Karpas-422 (cell line): ENCODE measurements around the gene WWOX. TPM values are rescaled to one million over a fixed set of nuclear protein-coding genes. Genes with fewer than 3 reads are reported as not detected.
A peak's percentile ranks its signal among the peaks of the same experiment; 100 is the strongest.

Experiments used
- DNase-seq: peaks from one replicate; pipeline ENCODE4 v3.0.0-alpha.2; 2015
- H2AFZ ChIP-seq: fragments of 200-600 bp; sonication (generic); 2 replicates; pipeline ENCODE4 v1.6.1; 2014; ENCODE audit warnings: antibody characterized with exemption, low read length, mixed read lengths
- H3K27ac ChIP-seq: fragments of 200-600 bp; sonication (generic); 2 replicates; pipeline ENCODE4 v1.5.1; 2014; ENCODE audit warnings: mild to moderate bottlenecking, low read length, moderate library complexity
- H3K27me3 ChIP-seq: fragments of 200-600 bp; sonication (generic); 2 replicates; pipeline ENCODE4 v1.6.1; 2014; ENCODE audit warnings: low read length, mixed read lengths
- H3K36me3 ChIP-seq: fragments of 200-600 bp; sonication (generic); 2 replicates; pipeline ENCODE4 v1.6.1; 2014; ENCODE audit warnings: low read length, mixed read lengths; ENCODE audit not compliant: insufficient read depth
- H3K4me1 ChIP-seq: fragments of 200-600 bp; sonication (generic); 2 replicates; pipeline ENCODE4 v1.6.1; 2014; ENCODE audit warnings: mild to moderate bottlenecking, low read length, mixed read lengths
- H3K4me2 ChIP-seq: fragments of 200-600 bp; sonication (generic); 2 replicates; pipeline ENCODE4 v1.6.1; 2014; ENCODE audit warnings: low read length, low read depth, mild to moderate bottlenecking; ENCODE audit not compliant: poor library complexity, severe bottlenecking
- H3K4me3 ChIP-seq: fragments of 200-600 bp; sonication (generic); 2 replicates; pipeline ENCODE4 v1.5.1; 2014; ENCODE audit warnings: mild to moderate bottlenecking, antibody characterized with exemption, low read length, mixed read lengths
- H3K79me2 ChIP-seq: fragments of 200-600 bp; sonication (generic); 2 replicates; pipeline ENCODE4 v1.6.1; 2014; ENCODE audit warnings: mild to moderate bottlenecking, low read length, mixed read lengths
- H3K9ac ChIP-seq: fragments of 200-600 bp; sonication (generic); 2 replicates; pipeline ENCODE4 v1.6.0; 2014; ENCODE audit warnings: low read length
- H3K9me2 ChIP-seq: fragments of 200-600 bp; sonication (generic), shearing (Covaris generic); replicated peaks from 2 replicates; pipeline ENCODE4 v1.6.0; 2014; ENCODE audit warnings: mild to moderate bottlenecking, low read length, moderate library complexity; ENCODE audit not compliant: insufficient read depth
- H3K9me3 ChIP-seq: fragments of 300-700, 200-600 bp; sonication (generic); 2 replicates; pipeline ENCODE4 v1.6.1; 2014; ENCODE audit warnings: low read length, mixed read lengths
- H4K20me1 ChIP-seq: fragments of 200-600 bp; sonication (generic); 2 replicates; pipeline ENCODE4 v1.6.1; 2014; ENCODE audit warnings: mild to moderate bottlenecking, antibody characterized with exemption, low read length, low read depth; ENCODE audit not compliant: insufficient read depth
- total RNA-seq: library from RNA; depleted of rRNA; stranded (reverse); fragments of >200 nt; shearing (Covaris generic); gene quantifications from 2 replicates; pipeline ENCODE4 v1.2.3, GENCODE V29; 2014; ENCODE audit warnings: low replicate concordance

The WWOX gene
- total RNA-seq, 1 experiment from 2014 or later, result 66.2 TPM

GRCh38 chr16:78659668-78660217 is 560.3 kb downstream of the WWOX start:
- H3K4me2 ChIP-seq, result no peak overlapping the region
- no peaks in the 10 kb centered on the region for H3K4me1 ChIP-seq

GRCh38 chr16:78660795-78661194 is 561.3 kb downstream of the WWOX start:
- peaks cover 29% of the 10 kb centered on the region for H3K9me3 ChIP-seq
- no peak overlapping the region for H3K27ac ChIP-seq
- no peaks in the 10 kb centered on the region for H4K20me1 ChIP-seq
- H2AFZ ChIP-seq, result no peak overlapping the region
- no peak overlapping the region for H3K4me2 ChIP-seq
- no peaks in the 10 kb centered on the region for H3K4me1 ChIP-seq
- no peak overlapping the region for H3K9ac ChIP-seq
- no peaks in the 10 kb centered on the region for H3K9me2 ChIP-seq
- DNase-seq, result no peak
- H3K4me3 ChIP-seq, result no peak overlapping the region
- H3K79me2 ChIP-seq, result no peaks in the 10 kb centered on the region
- H3K27me3 ChIP-seq, result no peaks in the 10 kb centered on the region
- H3K36me3 ChIP-seq, result no peaks in the 10 kb centered on the region

More at GRCh38 chr16:78659668-78660217, 560.3 kb downstream of the WWOX start:
- no peaks in the 10 kb centered on the region for H3K27me3 ChIP-seq
- H4K20me1 ChIP-seq, result no peaks in the 10 kb centered on the region
- H3K9me3 ChIP-seq, result peaks cover 29% of the 10 kb centered on the region
- H3K9me2 ChIP-seq, result no peaks in the 10 kb centered on the region
- H3K27ac ChIP-seq, result no peak overlapping the region
- no peak for DNase-seq
- H2AFZ ChIP-seq, result no peak overlapping the region
- H3K36me3 ChIP-seq, result no peaks in the 10 kb centered on the region
- no peak overlapping the region for H3K9ac ChIP-seq
- H3K4me3 ChIP-seq, result no peak overlapping the region
- H3K79me2 ChIP-seq, result no peaks in the 10 kb centered on the region

- H3K4me2 ChIP-seq, result no peak overlapping the region
- H2AFZ ChIP-seq, result no peak overlapping the region
- H3K36me3 ChIP-seq, result no peaks in the 10 kb centered on the region
- H3K9me3 ChIP-seq, result peaks cover 22% of the 10 kb centered on the region
- no peak overlapping the region for H3K27ac ChIP-seq
- H3K4me3 ChIP-seq, result no peak overlapping the region
- no peaks in the 10 kb centered on the region for H3K4me1 ChIP-seq
- no peak overlapping the region for H3K9ac ChIP-seq
- DNase-seq, result peak; percentile 24
- H3K79me2 ChIP-seq, result no peaks in the 10 kb centered on the region
- H4K20me1 ChIP-seq, result no peaks in the 10 kb centered on the region
- H3K27me3 ChIP-seq, result no peaks in the 10 kb centered on the region
- no peaks in the 10 kb centered on the region for H3K9me2 ChIP-seq
These were observed 564.2 kb downstream of the WWOX start for GRCh38 chr16:78663690-78664089.

- H3K4me3 ChIP-seq, result no peak overlapping the region
- peaks cover 18% of the 10 kb centered on the region for H3K9me3 ChIP-seq
- H3K9ac ChIP-seq, result no peak overlapping the region
- no peak overlapping the region for H3K27ac ChIP-seq
- no peak for DNase-seq
- H2AFZ ChIP-seq, result no peak overlapping the region
- H3K4me1 ChIP-seq, result no peaks in the 10 kb centered on the region
- no peak overlapping the region for H3K4me2 ChIP-seq
- H3K9me2 ChIP-seq, result no peaks in the 10 kb centered on the region
- H3K36me3 ChIP-seq, result no peaks in the 10 kb centered on the region
- H4K20me1 ChIP-seq, result no peaks in the 10 kb centered on the region
- no peaks in the 10 kb centered on the region for H3K27me3 ChIP-seq
- H3K79me2 ChIP-seq, result no peaks in the 10 kb centered on the region
These were observed 565.6 kb downstream of the WWOX start for GRCh38 chr16:78664811-78665772.

- no peak for DNase-seq
- no peaks in the 10 kb centered on the region for H3K79me2 ChIP-seq
- no peaks in the 10 kb centered on the region for H4K20me1 ChIP-seq
- no peak overlapping the region for H3K9ac ChIP-seq
- no peak overlapping the region for H2AFZ ChIP-seq
- no peak overlapping the region for H3K4me2 ChIP-seq
- H3K27me3 ChIP-seq, result no peaks in the 10 kb centered on the region
- no peaks in the 10 kb centered on the region for H3K9me2 ChIP-seq
- no peak overlapping the region for H3K27ac ChIP-seq
- H3K4me1 ChIP-seq, result no peaks in the 10 kb centered on the region
- peaks cover 18% of the 10 kb centered on the region for H3K9me3 ChIP-seq
- no peaks in the 10 kb centered on the region for H3K36me3 ChIP-seq
- H3K4me3 ChIP-seq, result no peak overlapping the region
These were observed 566.9 kb downstream of the WWOX start for GRCh38 chr16:78666318-78666717.

- H3K9ac ChIP-seq, result no peak overlapping the region
- H3K4me2 ChIP-seq, result no peak overlapping the region
- no peaks in the 10 kb centered on the region for H4K20me1 ChIP-seq
- H3K27me3 ChIP-seq, result no peaks in the 10 kb centered on the region
- H3K79me2 ChIP-seq, result no peaks in the 10 kb centered on the region
- H3K9me3 ChIP-seq, result peaks cover 22% of the 10 kb centered on the region
- no peak overlapping the region for H3K4me3 ChIP-seq
- no peak overlapping the region for H2AFZ ChIP-seq
- H3K9me2 ChIP-seq, result no peaks in the 10 kb centered on the region
- H3K36me3 ChIP-seq, result no peaks in the 10 kb centered on the region
- no peak for DNase-seq
- H3K27ac ChIP-seq, result no peak overlapping the region
- no peaks in the 10 kb centered on the region for H3K4me1 ChIP-seq
These were observed 568.2 kb downstream of the WWOX start for GRCh38 chr16:78667675-78668074.

- Histone ChIP-seq H4K20me1 (no peaks in the 10 kb centered on the region), H3K27me3 (no peaks in the 10 kb centered on the region), H3K4me1 (no peaks in the 10 kb centered on the region), H3K9ac (no peak overlapping the region), H3K36me3 (no peaks in the 10 kb centered on the region), H3K9me2 (no peaks in the 10 kb centered on the region), H3K27ac (no peak overlapping the region), H3K79me2 (no peaks in the 10 kb centered on the region), H3K4me2 (no peak overlapping the region), H3K4me3 (no peak overlapping the region), H3K9me3 (peaks cover 23% of the 10 kb centered on the region), H2AFZ (no peak overlapping the region)
- peak; percentile 36 for DNase-seq
These were observed 568.9 kb downstream of the WWOX start for GRCh38 chr16:78668393-78668792.

- H3K27ac ChIP-seq, result no peak overlapping the region
- no peaks in the 10 kb centered on the region for H3K27me3 ChIP-seq
- no peaks in the 10 kb centered on the region for H3K4me1 ChIP-seq
- peak; percentile 16 for DNase-seq
- H3K4me2 ChIP-seq, result no peak overlapping the region
- no peaks in the 10 kb centered on the region for H3K79me2 ChIP-seq
- H3K9me3 ChIP-seq, result peaks cover 11% of the 10 kb centered on the region
- H3K4me3 ChIP-seq, result no peak overlapping the region
- no peak overlapping the region for H3K9ac ChIP-seq
- no peaks in the 10 kb centered on the region for H3K9me2 ChIP-seq
- H4K20me1 ChIP-seq, result no peaks in the 10 kb centered on the region
- no peaks in the 10 kb centered on the region for H3K36me3 ChIP-seq
- no peak overlapping the region for H2AFZ ChIP-seq
These were observed 570.5 kb downstream of the WWOX start for GRCh38 chr16:78669994-78670393.
